ENCODE data around the gene NPS. TPM values are rescaled to one million over a fixed set of nuclear protein-coding genes. Genes with fewer than 3 reads are reported as not detected.

The NPS gene
- polyA plus RNA-seq, 3 donors = not detected

- DNase-seq = no peak
- Histone ChIP-seq H3K79me2 (ENCODE audit: insufficient read depth, low read length) (no peaks in the 10 kb centered on the region), H3K9me3 (replicated peaks in 1 of 2; ENCODE audit: control insufficient read depth in 1 of 2, insufficient read depth in 1 of 2, low read length in 2 of 2) (peaks cover 0 to 7% of the 10 kb centered on the region in 2 donors), H3K27ac (ENCODE audit: low read depth in 1 of 2, low read length in 2 of 2) (no peak overlapping the region), H3K27me3 (ENCODE audit: control insufficient read depth in 2 of 2, insufficient read depth in 2 of 2, low read length in 2 of 2) (no peaks in the 10 kb centered on the region), H3K4me2 (replicated peaks; ENCODE audit: extremely low read depth, low read length, poor library complexity, severe bottlenecking) (no peak overlapping the region), H3K4me3 (replicated peaks in 1 of 3; ENCODE audit: low read depth in 2 of 3, low read length in 3 of 3) (no peak overlapping the region), H3K36me3 (replicated peaks in 1 of 2; ENCODE audit: control insufficient read depth in 1 of 2, insufficient read depth in 2 of 2, low read length in 2 of 2) (no peaks in the 10 kb centered on the region), H3K9ac (ENCODE audit: insufficient read depth, low read length, poor library complexity, severe bottlenecking) (no peak overlapping the region), H3K4me1 (ENCODE audit: control insufficient read depth in 1 of 2, insufficient read depth in 2 of 2, low read length in 2 of 2) (no peaks in the 10 kb centered on the region), H2AFZ (ENCODE audit: insufficient read depth, low read depth, low read length, poor library complexity, severe bottlenecking) (no peak overlapping the region), H4K20me1 (ENCODE audit: insufficient read depth, low read length) (no peaks in the 10 kb centered on the region)
- Mint-ChIP-seq H3K4me3 (no peak overlapping the region), H3K36me3 (no peaks in the 10 kb centered on the region), H3K27me3 (ENCODE audit: low read depth in 3 of 3) (peaks cover 0 to 6% (median 5%) of the 10 kb centered on the region in 3 donors), H3K9me3 (peaks cover 0 to 10% (median 2%) of the 10 kb centered on the region in 7 donors), H3K27ac (no peak overlapping the region), H3K4me1 (no peaks in the 10 kb centered on the region)
- TF ChIP-seq CTCF (IDR thresholded peaks at IDR 0.05) = no peak
- intact Hi-C loops (cut with micrococcal nuclease) = no loop called here
- 38% methylated on average over 3 of the region's 4 CpGs for WGBS (ENCODE audit: insufficient coverage)
Measured at GRCh38 chr10:127587668-127588365, 38.7 kb downstream of the NPS start.

GRCh38 chr10:127592586-127592985 lies 43.5 kb downstream of the NPS start:
- Histone ChIP-seq H3K27ac (ENCODE audit: low read depth in 1 of 2, low read length in 2 of 2) (no peak overlapping the region), H3K4me2 (replicated peaks; ENCODE audit: extremely low read depth, low read length, poor library complexity, severe bottlenecking) (no peak overlapping the region), H3K36me3 (replicated peaks in 1 of 2; ENCODE audit: control insufficient read depth in 1 of 2, insufficient read depth in 2 of 2, low read length in 2 of 2) (no peaks in the 10 kb centered on the region), H3K27me3 (ENCODE audit: control insufficient read depth in 2 of 2, insufficient read depth in 2 of 2, low read length in 2 of 2) (no peaks in the 10 kb centered on the region), H3K9me3 (replicated peaks in 1 of 2; ENCODE audit: control insufficient read depth in 1 of 2, insufficient read depth in 1 of 2, low read length in 2 of 2) (peaks cover 0 to 2% of the 10 kb centered on the region in 2 donors), H3K9ac (ENCODE audit: insufficient read depth, low read length, poor library complexity, severe bottlenecking) (no peak overlapping the region), H2AFZ (ENCODE audit: insufficient read depth, low read depth, low read length, poor library complexity, severe bottlenecking) (no peak overlapping the region), H4K20me1 (ENCODE audit: insufficient read depth, low read length) (no peaks in the 10 kb centered on the region), H3K4me1 (ENCODE audit: control insufficient read depth in 1 of 2, insufficient read depth in 2 of 2, low read length in 2 of 2) (no peaks in the 10 kb centered on the region), H3K4me3 (replicated peaks in 1 of 3; ENCODE audit: low read depth in 2 of 3, low read length in 3 of 3) (no peak overlapping the region), H3K79me2 (ENCODE audit: insufficient read depth, low read length) (no peaks in the 10 kb centered on the region)
- Mint-ChIP-seq H3K4me3 (no peak overlapping the region), H3K9me3 (peaks cover 0 to 6% (median 0%) of the 10 kb centered on the region in 7 donors), H3K27ac (no peak overlapping the region), H3K27me3 (ENCODE audit: low read depth in 3 of 3) (peaks cover 0 to 2% (median 2%) of the 10 kb centered on the region in 3 donors), H3K36me3 (no peaks in the 10 kb centered on the region), H3K4me1 (no peaks in the 10 kb centered on the region)
- no peak for DNase-seq
- WGBS (ENCODE audit: insufficient coverage) = 73% methylated on average over 2 of the region's 7 CpGs
- TF ChIP-seq CTCF (IDR thresholded peaks at IDR 0.05) = no peak
- intact Hi-C loops (cut with micrococcal nuclease) = no loop called here

Measured in CD14-positive monocyte (primary cell).